GM12878 (cell line): Measurements from ENCODE around the gene OSBPL3. TPM values are rescaled to one million over a fixed set of nuclear protein-coding genes. Genes with fewer than 3 reads are reported as not detected.

ENCODE experiments used
- ETV6 ChIP-seq, 2 experiments: fragments of 450-650 bp in 1 of 2; IDR thresholded peaks in 1 of 2; conservative IDR thresholded peaks in 1 of 2; 2 replicates each; pipeline ENCODE4 v1.6.1; 2014; ENCODE audit warnings: antibody characterized with exemption in 1 of 2, borderline replicate concordance in 1 of 2, low read depth in 1 of 2, mild to moderate bottlenecking in 1 of 2, moderate library complexity in 1 of 2
- GABPA ChIP-seq: IDR thresholded peaks from 2 replicates; pipeline ENCODE4 v1.6.1; 2014; ENCODE audit warnings: antibody characterized with exemption, low read depth, mild to moderate bottlenecking, inconsistent platforms
- HCFC1 ChIP-seq: fragments of 150-350 bp; IDR thresholded peaks from 2 replicates; pipeline ENCODE4 v1.6.1; 2014; ENCODE audit warnings: low read length
- IKZF2 ChIP-seq, 2 experiments: fragments of 450-650 bp; IDR thresholded peaks; 2 replicates each; pipeline ENCODE4 v1.6.1; 2017; ENCODE audit warnings: mild to moderate bottlenecking in 2 of 2, moderate library complexity in 2 of 2
- NBN ChIP-seq: fragments of 450-650 bp; IDR thresholded peaks from 2 replicates; pipeline ENCODE4 v1.6.1; 2016
- NFIC ChIP-seq: IDR thresholded peaks from 2 replicates; pipeline ENCODE4 v1.6.1; 2012; ENCODE audit warnings: low read depth, mild to moderate bottlenecking, inconsistent platforms, low read length, moderate library complexity
- NFXL1 ChIP-seq: fragments of 450-650 bp; IDR thresholded peaks from 2 replicates; pipeline ENCODE4 v1.6.1; 2017; ENCODE audit warnings: antibody characterized with exemption, mild to moderate bottlenecking, borderline replicate concordance
- NR2C1 ChIP-seq: fragments of 450-650 bp; IDR thresholded peaks from 2 replicates; pipeline ENCODE4 v1.6.1; 2017; ENCODE audit warnings: antibody characterized with exemption, mild to moderate bottlenecking, moderate library complexity
- NRF1 ChIP-seq: conservative IDR thresholded peaks from 2 replicates; pipeline ENCODE4 v1.6.1; 2011; ENCODE audit warnings: mild to moderate bottlenecking, low read depth, low read length, improper control_type of control experiment
- PAX5 ChIP-seq: IDR thresholded peaks from 2 replicates; pipeline ENCODE4 v1.6.1; 2011; ENCODE audit warnings: low read depth, low read length, borderline replicate concordance
- SIN3A ChIP-seq: IDR thresholded peaks from 2 replicates; pipeline ENCODE4 v1.6.1; 2012; ENCODE audit warnings: low read depth, low read length, improper control_type of control experiment
- SIX5 ChIP-seq: IDR thresholded peaks from 2 replicates; pipeline ENCODE4 v1.6.1; 2011; ENCODE audit warnings: mild to moderate bottlenecking, low read depth, low read length, moderate library complexity; ENCODE audit not compliant: severe bottlenecking
- SMARCA5 ChIP-seq: fragments of 450-650 bp; IDR thresholded peaks from 2 replicates; pipeline ENCODE4 v1.6.1; 2017; ENCODE audit warnings: mild to moderate bottlenecking
- SMC3 ChIP-seq: IDR thresholded peaks from 2 replicates; pipeline ENCODE4 v1.6.1; 2011; ENCODE audit warnings: low read length, improper control_type of control experiment, borderline replicate concordance
- TAF1 ChIP-seq: IDR thresholded peaks from 2 replicates; pipeline ENCODE4 v1.6.1; 2011; ENCODE audit warnings: mild to moderate bottlenecking, low read depth, low read length, borderline replicate concordance
- ZNF274 ChIP-seq: IDR thresholded peaks from one replicate; pipeline ENCODE4 v1.8.0; 2011; ENCODE audit not compliant: insufficient read length, insufficient read depth
- polyA plus RNA-seq, 11 experiments: library from polyadenylated mRNA; depleted of rRNA in 4 of 11; unstranded in 6 of 11; stranded (reverse) in 5 of 11; fragments of >200 nt; fragmentation: Nextera tagmentation in 4 of 11; fragmentation: Illumina TruSeq in 1 of 11; extraction: Ambion mirVana in 4 of 11; extraction: Trizol in 1 of 11; gene quantifications; 1 replicate in 1 of 11; 2 replicates in 10 of 11; pipeline versions ENCODE4 v1.2.1 to v1.2.3, GENCODE V29; 2011 to 2016; ENCODE audit warnings: inconsistent platforms in 2 of 11, missing spikeins in 2 of 11, low read depth in 1 of 11
- total RNA-seq, 4 experiments: library from RNA; depleted of rRNA in 3 of 4; stranded (reverse); fragments of >200 nt in 3 of 4; fragmentation: Illumina TruSeq in 1 of 4; extraction: Trizol in 1 of 4; gene quantifications; 2 replicates each; pipeline versions ENCODE4 v1.2.1 to v1.2.3, GENCODE V29; 2013 to 2021
- TF ChIP-seq, protein P1 (sequence below): IDR thresholded peaks from 2 replicates; pipeline ENCODE4 v1.6.1; 2012; ENCODE audit warnings: low read length, inconsistent platforms
- TF ChIP-seq, protein P2 (sequence below): IDR thresholded peaks from 2 replicates; pipeline ENCODE4 v1.6.1; 2012; ENCODE audit warnings: mild to moderate bottlenecking, low read depth, low read length
- TF ChIP-seq, protein P3 (sequence below): fragments of 450-650 bp; IDR thresholded peaks from 2 replicates; pipeline ENCODE4 v1.6.1; 2017; ENCODE audit warnings: low read depth, mild to moderate bottlenecking, moderate library complexity
- TF ChIP-seq, protein P4 (sequence below): fragments of 450-650 bp; IDR thresholded peaks from 2 replicates; pipeline ENCODE4 v1.6.1; 2017; ENCODE audit warnings: mild to moderate bottlenecking, low read depth, inconsistent platforms; ENCODE audit not compliant: poor library complexity, severe bottlenecking
- TF ChIP-seq, protein P5 (sequence below): fragments of 450-650 bp; IDR thresholded peaks from 2 replicates; pipeline ENCODE4 v1.6.1; 2016; ENCODE audit warnings: mild to moderate bottlenecking

The OSBPL3 gene
- total and polyA plus RNA-seq, 10 of the 15 experiments (the other 5 are each of a cell fraction or from before 2014, with no cell fraction given) = 6.1 to 46.6 (median 27.0) TPM

DNA sequence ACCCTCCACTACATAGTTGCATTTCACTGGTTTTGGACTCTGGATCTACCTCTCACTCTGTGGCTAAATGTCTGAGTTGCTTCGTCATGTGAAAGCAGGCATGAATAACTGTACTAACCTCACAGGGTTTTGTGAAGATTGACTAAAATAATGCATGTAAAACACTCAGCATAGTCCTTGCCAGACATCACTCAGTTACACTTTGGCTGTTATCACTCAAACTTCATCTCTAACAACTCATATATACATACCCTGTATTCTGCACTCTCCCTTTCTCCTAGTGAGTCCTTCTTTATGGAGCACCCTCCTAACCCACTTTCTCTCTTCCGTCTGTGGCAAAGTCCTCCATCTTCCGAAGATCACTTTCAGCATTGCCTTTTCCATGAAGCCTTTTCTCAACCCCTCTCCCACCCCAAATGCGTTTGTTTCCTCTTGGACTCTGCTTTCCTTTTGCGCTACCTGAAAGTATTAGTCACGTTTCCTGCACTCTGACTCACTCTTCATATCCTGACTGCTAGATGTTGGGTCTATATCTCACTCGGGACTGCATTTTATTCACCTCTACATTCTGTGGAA, 72.6 kb downstream of the OSBPL3 start (continued):
- peak; percentile 69; the same call in 1 of the 2 replicates for TF ChIP-seq NFIC
- TF ChIP-seq, protein P1, sequence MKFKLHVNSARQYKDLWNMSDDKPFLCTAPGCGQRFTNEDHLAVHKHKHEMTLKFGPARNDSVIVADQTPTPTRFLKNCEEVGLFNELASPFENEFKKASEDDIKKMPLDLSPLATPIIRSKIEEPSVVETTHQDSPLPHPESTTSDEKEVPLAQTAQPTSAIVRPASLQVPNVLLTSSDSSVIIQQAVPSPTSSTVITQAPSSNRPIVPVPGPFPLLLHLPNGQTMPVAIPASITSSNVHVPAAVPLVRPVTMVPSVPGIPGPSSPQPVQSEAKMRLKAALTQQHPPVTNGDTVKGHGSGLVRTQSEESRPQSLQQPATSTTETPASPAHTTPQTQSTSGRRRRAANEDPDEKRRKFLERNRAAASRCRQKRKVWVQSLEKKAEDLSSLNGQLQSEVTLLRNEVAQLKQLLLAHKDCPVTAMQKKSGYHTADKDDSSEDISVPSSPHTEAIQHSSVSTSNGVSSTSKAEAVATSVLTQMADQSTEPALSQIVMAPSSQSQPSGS = peak; percentile 41
- TF ChIP-seq NR2C1 = no peak
- TF ChIP-seq NFXL1 = no peak
- no peak for TF ChIP-seq ZNF274
- no peak for TF ChIP-seq GABPA
- no peak for TF ChIP-seq PAX5
- peak in 1 of 2 experiments; percentile 90; a peak in 2 of 4 replicates for TF ChIP-seq ETV6 (conservative IDR thresholded peaks at IDR 0.05 in 1 of 2, IDR thresholded peaks at IDR 0.05 in 1 of 2; ENCODE audit: borderline replicate concordance in 1 of 2, low read depth in 1 of 2)
- TF ChIP-seq IKZF2 (IDR thresholded peaks at IDR 0.05) = peak; percentile 83 to 84
- TF ChIP-seq HCFC1 = no peak
- TF ChIP-seq TAF1 = no peak
- no peak for TF ChIP-seq NRF1
- TF ChIP-seq SMC3 = no peak
- TF ChIP-seq, protein P2, sequence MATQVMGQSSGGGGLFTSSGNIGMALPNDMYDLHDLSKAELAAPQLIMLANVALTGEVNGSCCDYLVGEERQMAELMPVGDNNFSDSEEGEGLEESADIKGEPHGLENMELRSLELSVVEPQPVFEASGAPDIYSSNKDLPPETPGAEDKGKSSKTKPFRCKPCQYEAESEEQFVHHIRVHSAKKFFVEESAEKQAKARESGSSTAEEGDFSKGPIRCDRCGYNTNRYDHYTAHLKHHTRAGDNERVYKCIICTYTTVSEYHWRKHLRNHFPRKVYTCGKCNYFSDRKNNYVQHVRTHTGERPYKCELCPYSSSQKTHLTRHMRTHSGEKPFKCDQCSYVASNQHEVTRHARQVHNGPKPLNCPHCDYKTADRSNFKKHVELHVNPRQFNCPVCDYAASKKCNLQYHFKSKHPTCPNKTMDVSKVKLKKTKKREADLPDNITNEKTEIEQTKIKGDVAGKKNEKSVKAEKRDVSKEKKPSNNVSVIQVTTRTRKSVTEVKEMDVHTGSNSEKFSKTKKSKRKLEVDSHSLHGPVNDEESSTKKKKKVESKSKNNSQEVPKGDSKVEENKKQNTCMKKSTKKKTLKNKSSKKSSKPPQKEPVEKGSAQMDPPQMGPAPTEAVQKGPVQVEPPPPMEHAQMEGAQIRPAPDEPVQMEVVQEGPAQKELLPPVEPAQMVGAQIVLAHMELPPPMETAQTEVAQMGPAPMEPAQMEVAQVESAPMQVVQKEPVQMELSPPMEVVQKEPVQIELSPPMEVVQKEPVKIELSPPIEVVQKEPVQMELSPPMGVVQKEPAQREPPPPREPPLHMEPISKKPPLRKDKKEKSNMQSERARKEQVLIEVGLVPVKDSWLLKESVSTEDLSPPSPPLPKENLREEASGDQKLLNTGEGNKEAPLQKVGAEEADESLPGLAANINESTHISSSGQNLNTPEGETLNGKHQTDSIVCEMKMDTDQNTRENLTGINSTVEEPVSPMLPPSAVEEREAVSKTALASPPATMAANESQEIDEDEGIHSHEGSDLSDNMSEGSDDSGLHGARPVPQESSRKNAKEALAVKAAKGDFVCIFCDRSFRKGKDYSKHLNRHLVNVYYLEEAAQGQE = no peak
- TF ChIP-seq NBN = no peak
- TF ChIP-seq, protein P3, sequence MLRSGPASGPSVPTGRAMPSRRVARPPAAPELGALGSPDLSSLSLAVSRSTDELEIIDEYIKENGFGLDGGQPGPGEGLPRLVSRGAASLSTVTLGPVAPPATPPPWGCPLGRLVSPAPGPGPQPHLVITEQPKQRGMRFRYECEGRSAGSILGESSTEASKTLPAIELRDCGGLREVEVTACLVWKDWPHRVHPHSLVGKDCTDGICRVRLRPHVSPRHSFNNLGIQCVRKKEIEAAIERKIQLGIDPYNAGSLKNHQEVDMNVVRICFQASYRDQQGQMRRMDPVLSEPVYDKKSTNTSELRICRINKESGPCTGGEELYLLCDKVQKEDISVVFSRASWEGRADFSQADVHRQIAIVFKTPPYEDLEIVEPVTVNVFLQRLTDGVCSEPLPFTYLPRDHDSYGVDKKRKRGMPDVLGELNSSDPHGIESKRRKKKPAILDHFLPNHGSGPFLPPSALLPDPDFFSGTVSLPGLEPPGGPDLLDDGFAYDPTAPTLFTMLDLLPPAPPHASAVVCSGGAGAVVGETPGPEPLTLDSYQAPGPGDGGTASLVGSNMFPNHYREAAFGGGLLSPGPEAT = 0 out of 2 replicates have a peak, but pooled peaks have one; percentile 26
- TF ChIP-seq SIX5 = no peak
- TF ChIP-seq, protein P4, sequence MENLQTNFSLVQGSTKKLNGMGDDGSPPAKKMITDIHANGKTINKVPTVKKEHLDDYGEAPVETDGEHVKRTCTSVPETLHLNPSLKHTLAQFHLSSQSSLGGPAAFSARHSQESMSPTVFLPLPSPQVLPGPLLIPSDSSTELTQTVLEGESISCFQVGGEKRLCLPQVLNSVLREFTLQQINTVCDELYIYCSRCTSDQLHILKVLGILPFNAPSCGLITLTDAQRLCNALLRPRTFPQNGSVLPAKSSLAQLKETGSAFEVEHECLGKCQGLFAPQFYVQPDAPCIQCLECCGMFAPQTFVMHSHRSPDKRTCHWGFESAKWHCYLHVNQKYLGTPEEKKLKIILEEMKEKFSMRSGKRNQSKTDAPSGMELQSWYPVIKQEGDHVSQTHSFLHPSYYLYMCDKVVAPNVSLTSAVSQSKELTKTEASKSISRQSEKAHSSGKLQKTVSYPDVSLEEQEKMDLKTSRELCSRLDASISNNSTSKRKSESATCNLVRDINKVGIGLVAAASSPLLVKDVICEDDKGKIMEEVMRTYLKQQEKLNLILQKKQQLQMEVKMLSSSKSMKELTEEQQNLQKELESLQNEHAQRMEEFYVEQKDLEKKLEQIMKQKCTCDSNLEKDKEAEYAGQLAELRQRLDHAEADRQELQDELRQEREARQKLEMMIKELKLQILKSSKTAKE = no peak
- TF ChIP-seq, protein P5, sequence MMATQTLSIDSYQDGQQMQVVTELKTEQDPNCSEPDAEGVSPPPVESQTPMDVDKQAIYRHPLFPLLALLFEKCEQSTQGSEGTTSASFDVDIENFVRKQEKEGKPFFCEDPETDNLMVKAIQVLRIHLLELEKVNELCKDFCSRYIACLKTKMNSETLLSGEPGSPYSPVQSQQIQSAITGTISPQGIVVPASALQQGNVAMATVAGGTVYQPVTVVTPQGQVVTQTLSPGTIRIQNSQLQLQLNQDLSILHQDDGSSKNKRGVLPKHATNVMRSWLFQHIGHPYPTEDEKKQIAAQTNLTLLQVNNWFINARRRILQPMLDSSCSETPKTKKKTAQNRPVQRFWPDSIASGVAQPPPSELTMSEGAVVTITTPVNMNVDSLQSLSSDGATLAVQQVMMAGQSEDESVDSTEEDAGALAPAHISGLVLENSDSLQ = no peak; the same call in 1 of the 2 replicates
- no peak for TF ChIP-seq SMARCA5
- no peak for TF ChIP-seq SIN3A
